Activated T-cell treated with anti-CD3 and anti-CD28 coated beads for 4 hours (primary cell): Measurements from ENCODE around the gene DIO3.

Experiments used
- DNase-seq: peaks from one replicate; pipeline ENCODE4 v3.0.0-alpha.2; 2020

Gene DIO3

GRCh38 chr14:101584055-101584859 is 23.0 kb downstream of the DIO3 start:
- DNase-seq: no peak

GRCh38 chr14:101585211-101585610 is 23.9 kb downstream of the DIO3 start:
- DNase-seq: no peak

GRCh38 chr14:101586531-101587430 is 25.5 kb downstream of the DIO3 start:
- DNase-seq: no peak

- no peak for DNase-seq
Observed at GRCh38 chr14:101587441-101587911, 26.2 kb downstream of the DIO3 start.

GRCh38 chr14:101588286-101588975 is 27.1 kb downstream of the DIO3 start:
- DNase-seq: no peak

GRCh38 chr14:101588990-101589389 is 27.7 kb downstream of the DIO3 start:
- no peak for DNase-seq

GRCh38 chr14:101589486-101590015 is 28.3 kb downstream of the DIO3 start:
- no peak for DNase-seq

GRCh38 chr14:101590062-101590461 is 28.8 kb downstream of the DIO3 start:
- DNase-seq: no peak

- DNase-seq: no peak
Observed at GRCh38 chr14:101590616-101591015, 29.3 kb downstream of the DIO3 start.

- DNase-seq: no peak
Observed at GRCh38 chr14:101591121-101591520, 29.8 kb downstream of the DIO3 start.

GRCh38 chr14:101591582-101591981 is 30.3 kb downstream of the DIO3 start:
- no peak for DNase-seq

- no peak for DNase-seq
Observed at GRCh38 chr14:101593411-101594238, 32.3 kb downstream of the DIO3 start.

- no peak for DNase-seq
Observed at GRCh38 chr14:101594511-101595148, 33.3 kb downstream of the DIO3 start.

- no peak for DNase-seq
Observed at GRCh38 chr14:101595349-101595748, 34.1 kb downstream of the DIO3 start.

GRCh38 chr14:101595887-101596721 is 34.8 kb downstream of the DIO3 start:
- DNase-seq: no peak

GRCh38 chr14:101596742-101597141 is 35.4 kb downstream of the DIO3 start:
- no peak for DNase-seq

- no peak for DNase-seq
Observed at GRCh38 chr14:101598159-101598558, 36.9 kb downstream of the DIO3 start.

GRCh38 chr14:101598571-101599233 is 37.4 kb downstream of the DIO3 start:
- DNase-seq: no peak

GRCh38 chr14:101599234-101599885 is 38.1 kb downstream of the DIO3 start:
- no peak for DNase-seq
